ENCODE data around the gene RNU6-9. TPM values are rescaled to one million over a fixed set of nuclear protein-coding genes. Genes with fewer than 3 reads are reported as not detected.

RNU6-9 gene
- total RNA-seq (2016; rRNA removed; fragmentation: Illumina TruSeq; extraction: Trizol) (under 0.01 TPM in 1 of 2 replicates, not detected in the other), polyA plus RNA-seq (2011; rRNA removed) (not detected in 2 replicates), polyA minus RNA-seq (2011; rRNA and poly(A)+ RNA removed; ENCODE audit: low replicate concordance) (under 0.01 TPM in 1 of 2 replicates, not detected in the other), Bru-seq, nascent RNA (not detected), BruChase-seq, experiment 1, labeled RNA remaining after a 6-hour chase (not detected), BruChase-seq, experiment 2, labeled RNA remaining after a 2-hour chase (not detected)
- under 0.01 TPM in 2 replicates for total RNA-seq (2016; cell fraction: cytosol; rRNA removed; fragmentation: Illumina TruSeq; extraction: Trizol; ENCODE audit: low read depth)
- under 0.01 TPM in 1 of 2 replicates, not detected in the other for total RNA-seq (2016; cell fraction: insoluble cytoplasmic fraction; rRNA removed; fragmentation: Illumina TruSeq; extraction: Trizol)
- under 0.01 TPM in 1 of 2 replicates, not detected in the other for total RNA-seq (2016; cell fraction: membrane; rRNA removed; fragmentation: Illumina TruSeq; extraction: Trizol)
- total RNA-seq (2016; cell fraction: nucleus; rRNA removed; fragmentation: Illumina TruSeq; extraction: Trizol) = not detected in 2 replicates
- polyA plus RNA-seq (2011; cell fraction: cytosol; rRNA removed) = not detected in 2 replicates
- not detected in 2 replicates for polyA plus RNA-seq (2011; cell fraction: nucleus; rRNA removed)
- polyA plus RNA-seq (2012) = not detected in 2 replicates
- polyA plus RNA-seq (2016; cell fraction: cytosol; fragmentation: Illumina TruSeq; extraction: Trizol; ENCODE audit: low read depth) = not detected in 2 replicates
- polyA plus RNA-seq (2016; cell fraction: insoluble cytoplasmic fraction; fragmentation: Illumina TruSeq; extraction: Trizol; ENCODE audit: low read depth) = not detected in 2 replicates
- not detected in 2 replicates for polyA plus RNA-seq (2016; cell fraction: membrane; fragmentation: Illumina TruSeq; extraction: Trizol; ENCODE audit: low read depth)
- not detected in 2 replicates for polyA plus RNA-seq (2016; cell fraction: nucleus; fragmentation: Illumina TruSeq; extraction: Trizol; ENCODE audit: insufficient read depth, low read depth)
- under 0.01 TPM in 1 of 2 replicates, not detected in the other for polyA minus RNA-seq (2011; cell fraction: cytosol; rRNA and poly(A)+ RNA removed)
- polyA minus RNA-seq (2011; cell fraction: nucleus; rRNA and poly(A)+ RNA removed) = not detected in 2 replicates
- long read RNA-seq, experiment 1 = 0 reads
- long read RNA-seq, experiment 2 = 0 reads

- no peaks in the 10 kb centered on the region for H3K9me3 ChIP-seq (ENCODE audit: low read length)
- ChIA-PET CTCF (ENCODE audit: low intra/inter-chr PET ratio, low total read pairs) (no interaction called here), POLR2A (interaction anchor here (0.6 to 1.1 kb wide), 7 partner anchors 11 to 123 kb away, joined by 3 to 4 read pairs (median 3); partner anchors contain the start of gene KISS1R)
- H3K36me3 ChIP-seq (replicated peaks in 1 of 2; ENCODE audit: control insufficient read depth in 1 of 2, insufficient read depth in 2 of 2, low read length in 2 of 2) = peaks cover 8 to 23% of the 10 kb centered on the region in 2 experiments; a peak in 4 of 5 replicates
- peak within 1 kb of the TSS; percentile 87 to 98 (median 91) for H3K4me3 ChIP-seq (replicated peaks in 1 of 3; ENCODE audit: insufficient read depth in 1 of 3, low read depth in 2 of 3, low read length in 3 of 3)
- no peaks in the 10 kb centered on the region for H3K27me3 ChIP-seq (ENCODE audit: control insufficient read depth in 1 of 2, insufficient read depth in 2 of 2, low read length in 2 of 2)
- intact Hi-C loops (cut with micrococcal nuclease; ENCODE audit: unreplicated experiment) (no loop called here), in situ Hi-C loops (cut with HindIII; ENCODE audit: extremely low pct_ligation_motif_present, low pct_unique_long_range_greater_than_20kb) (no loop called here)
- no peaks in the 10 kb centered on the region for H3K4me1 ChIP-seq (ENCODE audit: insufficient read depth, low read length)
- ATAC-seq (peak; percentile 89), DNase-seq (ENCODE audit: low spot score) (peak; percentile 85), FAIRE-seq (peak; percentile 88)
- H2AFZ ChIP-seq (ENCODE audit: low read length) = no peak within 1 kb of the TSS
- BruUV-seq (replicated peaks) = no TSS peak
- peak within 1 kb of the TSS; percentile 92 for H3K9ac ChIP-seq (ENCODE audit: insufficient read depth, low read depth, low read length)
- H4K20me1 ChIP-seq (ENCODE audit: insufficient read depth, low read length) = no peaks in the 10 kb centered on the region; the same call in 1 of the 2 replicates
- peak within 1 kb of the TSS; percentile 78 for H3K4me2 ChIP-seq (ENCODE audit: low read depth, low read length)
- H3K79me2 ChIP-seq (ENCODE audit: insufficient read depth, low read length) = peaks cover 10% of the 10 kb centered on the region
- WGBS (ENCODE audit: low lambda C conversion rate) = 4% methylated on average over 22 of the region's 69 CpGs
- H3K27ac ChIP-seq (ENCODE audit: extremely low read length, insufficient read depth, low read length) = peak within 1 kb of the TSS; percentile 87
- TF ChIP-seq, protein P1, sequence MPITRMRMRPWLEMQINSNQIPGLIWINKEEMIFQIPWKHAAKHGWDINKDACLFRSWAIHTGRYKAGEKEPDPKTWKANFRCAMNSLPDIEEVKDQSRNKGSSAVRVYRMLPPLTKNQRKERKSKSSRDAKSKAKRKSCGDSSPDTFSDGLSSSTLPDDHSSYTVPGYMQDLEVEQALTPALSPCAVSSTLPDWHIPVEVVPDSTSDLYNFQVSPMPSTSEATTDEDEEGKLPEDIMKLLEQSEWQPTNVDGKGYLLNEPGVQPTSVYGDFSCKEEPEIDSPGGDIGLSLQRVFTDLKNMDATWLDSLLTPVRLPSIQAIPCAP (CRISPR knock-in tag; IDR thresholded peaks at IDR 0.05; ENCODE audit: low read depth) = no peak
- TF ChIP-seq MXI1 (IDR thresholded peaks at IDR 0.05; ENCODE audit: borderline replicate concordance, low read depth, low read length) (peak; percentile 53; the same call in 1 of the 3 replicates), FOXA3 (CRISPR knock-in tag; IDR thresholded peaks at IDR 0.05) (peak; percentile 44), MYC (CRISPR knock-in tag; IDR thresholded peaks at IDR 0.05; ENCODE audit: borderline replicate concordance) (peak; percentile 72), ZNF350 (CRISPR knock-in tag; IDR thresholded peaks at IDR 0.05; ENCODE audit: borderline replicate concordance, low read depth) (peak; percentile 29; the same call in 1 of the 2 replicates), DMAP1 (CRISPR knock-in tag; IDR thresholded peaks at IDR 0.05) (peak; percentile 67; the same call in 1 of the 2 replicates), TEF (CRISPR knock-in tag; IDR thresholded peaks at IDR 0.05) (peak; percentile 18; the same call in 1 of the 2 replicates), ZNF232 (CRISPR knock-in tag; IDR thresholded peaks at IDR 0.05; ENCODE audit: borderline replicate concordance) (0 out of 2 replicates have a peak, but pooled peaks have one; percentile 31), ZNF274 (CRISPR knock-in tag; IDR thresholded peaks at IDR 0.05) (no peak), POGZ (CRISPR knock-in tag; IDR thresholded peaks at IDR 0.05) (no peak), SMAD3 (CRISPR knock-in tag; IDR thresholded peaks at IDR 0.05) (peak; percentile 67; the same call in 1 of the 2 replicates), SUZ12 (IDR thresholded peaks at IDR 0.05; ENCODE audit: low read depth, low read length) (peak; percentile 47), RCOR2 (CRISPR knock-in tag; IDR thresholded peaks at IDR 0.05) (no peak), ZNF7 (CRISPR knock-in tag; IDR thresholded peaks at IDR 0.05) (no peak), ZNF788 (CRISPR knock-in tag; IDR thresholded peaks at IDR 0.05; ENCODE audit: borderline replicate concordance) (peak; percentile 46; the same call in 1 of the 2 replicates)
Measured at GRCh38 chr19:892894-893689, at the start of gene RNU6-9, which contains the start of gene MED16. TSS of gene RNU6-9 (plus strand) at chr19:893484. TSS of gene MED16 (minus strand) at chr19:893187. CDS start at chr19:891131, 2,056 bp downstream.

Data from HepG2 (cell line).